Prostate gland (tissue), 2 donors: Measurements from ENCODE around the gene SPDEF. TPM values are rescaled to one million over a fixed set of nuclear protein-coding genes. Genes with fewer than 3 reads are reported as not detected.
A peak's percentile ranks its signal among the peaks of the same experiment; 100 is the strongest.

Source experiments
- DNase-seq: peaks from one replicate; pipeline ENCODE4 v3.0.0-alpha.2; 2019; ENCODE audit warnings: low spot score
- H3K27ac ChIP-seq, 2 donors: fragments of 200-600 bp; sonication (generic); 2 replicates each; pipeline ENCODE4 v1.5.1; 2017 to 2019
- H3K27me3 ChIP-seq: fragments of 200-600 bp; sonication (generic); replicated peaks from 2 replicates; pipeline ENCODE4 v1.5.1; 2019; ENCODE audit not compliant: insufficient read depth
- H3K36me3 ChIP-seq, 2 donors: fragments of 200-600 bp; sonication (generic); 1 replicate in 1 of 2; 2 replicates in 1 of 2; pipeline versions ENCODE4 v1.5.1 to v1.8.1; 2017 to 2019
- H3K4me1 ChIP-seq: fragments of 200-600 bp; sonication (generic); replicated peaks from 2 replicates; pipeline ENCODE4 v1.5.1; 2019
- H3K4me3 ChIP-seq, 2 donors: fragments of 200-600 bp; sonication (generic); 2 replicates each; pipeline ENCODE4 v1.5.1; 2017 to 2019
- H3K9me3 ChIP-seq: fragments of 200-600 bp; sonication (generic); 2 replicates; pipeline ENCODE4 v1.5.1; 2017
- CTCF ChIP-seq, 4 experiments: fragments of 200-600 bp in 2 of 4; fragments of 450-650 bp in 2 of 4; sonication (generic) in 2 of 4; IDR thresholded peaks; 1 replicate in 3 of 4; 2 replicates in 1 of 4; pipeline ENCODE4 v1.5.1; 2016 to 2019; ENCODE audit warnings: antibody characterized with exemption in 4 of 4, mild to moderate bottlenecking in 2 of 4, moderate library complexity in 2 of 4
- POLR2A ChIP-seq: fragments of 450-650 bp; IDR thresholded peaks from one replicate; pipeline ENCODE4 v1.6.1; 2016; ENCODE audit warnings: antibody characterized with exemption, mild to moderate bottlenecking
- POLR2AphosphoS5 ChIP-seq: sonication (generic); formaldehyde crosslinking; IDR thresholded peaks from one replicate; pipeline ENCODE4 v1.6.1; 2017; ENCODE audit warnings: antibody characterized with exemption
- WGBS: methylation state at CpG from one replicate; pipeline ENCODE4 v1.1.5; 2018; 5-methylcytosine and 5-hydroxymethylcytosine counted together
- intact Hi-C: fragments of 100-400 bp; cut with DNase I; formaldehyde crosslinking; loops from one replicate; pipeline ENCODE4 v1.14.2; 2022
- total RNA-seq, 2 donors: library from RNA; depleted of rRNA; stranded (reverse); fragments of >200 nt; gene quantifications; one replicate each; pipeline ENCODE4 v1.1.0, GENCODE V29; 2016

The SPDEF gene
- total RNA-seq, 2 donors from 2014 or later, result 165 to 738 TPM

- no peaks in the 10 kb centered on the region for H3K27me3 ChIP-seq
- WGBS, result 100% methylated on average over 2 of the region's 2 CpGs
- no peak overlapping the region for H3K27ac ChIP-seq
- no peak for DNase-seq
- H3K36me3 ChIP-seq, result no peaks in the 10 kb centered on the region
- intact Hi-C loops, result no loop called here
- H3K4me1 ChIP-seq, result no peaks in the 10 kb centered on the region
- TF ChIP-seq POLR2A (no peak), CTCF (IDR thresholded peaks at IDR 0.05) (no peak), POLR2AphosphoS5 (no peak)
- H3K4me3 ChIP-seq, result no peak overlapping the region
- H3K9me3 ChIP-seq, result no peaks in the 10 kb centered on the region
Observed at GRCh38 chr6:34561227-34561530, 5.0 kb upstream of the SPDEF start.

GRCh38 chr6:34560366-34561226 is 4.5 kb upstream of the SPDEF start:
- no peak for DNase-seq
- H3K4me1 ChIP-seq, result no peaks in the 10 kb centered on the region
- no peaks in the 10 kb centered on the region for H3K9me3 ChIP-seq
- H3K36me3 ChIP-seq, result no peaks in the 10 kb centered on the region
- H3K4me3 ChIP-seq, result no peak overlapping the region
- WGBS, result 81% methylated on average over 20 of the region's 20 CpGs
- TF ChIP-seq POLR2A, result no peak
- no peak for TF ChIP-seq POLR2AphosphoS5
- no peak for TF ChIP-seq CTCF (IDR thresholded peaks at IDR 0.05)
- intact Hi-C loops, result no loop called here
- no peaks in the 10 kb centered on the region for H3K27me3 ChIP-seq
- H3K27ac ChIP-seq, result no peak overlapping the region

DNA sequence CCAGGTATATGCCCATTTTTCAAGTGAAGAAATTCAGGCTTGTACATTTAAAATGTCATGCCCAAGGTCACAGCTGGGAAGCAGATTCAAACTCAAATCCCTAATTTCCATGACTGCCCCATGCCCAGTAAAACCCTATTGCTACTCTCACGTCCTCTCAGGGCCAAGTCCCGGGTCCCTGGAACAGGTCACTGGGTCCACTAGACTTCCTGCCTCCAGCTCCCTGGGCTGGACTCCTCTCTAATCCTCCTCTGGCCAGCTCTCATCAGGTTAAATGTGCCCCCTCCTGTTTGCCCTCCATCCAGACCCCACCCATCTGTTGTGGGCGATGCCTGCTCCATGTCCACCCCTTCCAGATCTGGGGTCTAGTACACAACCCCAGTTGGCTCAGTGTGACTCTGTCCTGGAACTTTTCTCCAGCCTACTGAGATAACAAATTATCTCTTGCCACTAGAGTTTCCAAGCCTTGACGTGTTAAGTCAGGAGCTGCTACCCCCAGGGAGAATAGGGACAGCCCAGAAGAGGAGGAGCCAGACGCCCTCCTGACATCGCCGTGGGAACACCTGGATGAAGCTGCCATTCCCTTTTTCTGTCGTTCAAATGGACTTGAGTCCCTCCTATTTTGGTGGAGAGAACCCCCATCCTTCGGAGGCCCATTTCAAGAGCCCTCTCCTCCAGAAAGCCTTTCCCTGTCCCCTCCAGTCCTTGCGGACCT is 3.7 kb upstream of the SPDEF start:
- Histone ChIP-seq H3K27ac (no peak overlapping the region), H3K27me3 (no peaks in the 10 kb centered on the region), H3K4me1 (no peaks in the 10 kb centered on the region), H3K4me3 (no peak overlapping the region), H3K36me3 (no peaks in the 10 kb centered on the region), H3K9me3 (no peaks in the 10 kb centered on the region)
- 63% methylated on average over 10 of the region's 10 CpGs for WGBS
- no peak for DNase-seq
- intact Hi-C loops, result no loop called here
- TF ChIP-seq POLR2AphosphoS5 (no peak), POLR2A (no peak), CTCF (IDR thresholded peaks at IDR 0.05) (no peak)

DNA sequence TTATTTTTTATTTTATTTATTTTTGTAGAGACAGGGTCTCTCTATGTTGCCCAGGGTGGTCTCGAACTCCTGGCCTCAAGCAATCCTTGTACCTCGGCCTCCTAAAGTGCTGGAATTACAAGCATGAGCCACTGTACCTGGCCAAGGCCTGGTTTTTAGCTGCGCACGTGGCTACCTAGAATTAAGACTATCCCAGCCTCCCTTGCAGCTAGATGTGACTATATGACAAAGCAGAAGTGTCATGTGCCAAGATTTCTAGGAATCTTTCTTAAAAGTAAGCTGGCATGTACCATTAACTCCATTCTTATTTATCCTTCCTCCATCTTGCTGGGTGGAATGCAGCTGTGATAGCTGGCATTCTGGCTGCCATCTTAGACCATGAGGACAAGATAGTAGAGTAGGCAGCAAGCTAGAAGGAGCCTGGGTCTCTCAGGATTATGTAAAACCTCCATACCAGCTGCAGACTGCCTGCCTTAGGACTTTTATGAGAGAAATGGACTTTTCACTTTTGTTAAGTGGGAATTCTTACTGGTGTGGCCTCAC is 2.1 kb upstream of the SPDEF start:
- DNase-seq, result no peak
- WGBS, result 95% methylated on average over 4 of the region's 4 CpGs
- no peak for TF ChIP-seq POLR2AphosphoS5
- no peak for TF ChIP-seq CTCF (IDR thresholded peaks at IDR 0.05)
- no peak for TF ChIP-seq POLR2A
- no peak overlapping the region for H3K4me3 ChIP-seq
- H3K27me3 ChIP-seq, result no peaks in the 10 kb centered on the region
- intact Hi-C loops, result no loop called here
- H3K36me3 ChIP-seq, result no peaks in the 10 kb centered on the region
- H3K4me1 ChIP-seq, result no peaks in the 10 kb centered on the region
- no peaks in the 10 kb centered on the region for H3K9me3 ChIP-seq
- peak overlapping the region in 1 of 2 donors; percentile 90 for H3K27ac ChIP-seq
